ENCODE data around the gene FAHD2A.

Gene FAHD2A

DNA sequence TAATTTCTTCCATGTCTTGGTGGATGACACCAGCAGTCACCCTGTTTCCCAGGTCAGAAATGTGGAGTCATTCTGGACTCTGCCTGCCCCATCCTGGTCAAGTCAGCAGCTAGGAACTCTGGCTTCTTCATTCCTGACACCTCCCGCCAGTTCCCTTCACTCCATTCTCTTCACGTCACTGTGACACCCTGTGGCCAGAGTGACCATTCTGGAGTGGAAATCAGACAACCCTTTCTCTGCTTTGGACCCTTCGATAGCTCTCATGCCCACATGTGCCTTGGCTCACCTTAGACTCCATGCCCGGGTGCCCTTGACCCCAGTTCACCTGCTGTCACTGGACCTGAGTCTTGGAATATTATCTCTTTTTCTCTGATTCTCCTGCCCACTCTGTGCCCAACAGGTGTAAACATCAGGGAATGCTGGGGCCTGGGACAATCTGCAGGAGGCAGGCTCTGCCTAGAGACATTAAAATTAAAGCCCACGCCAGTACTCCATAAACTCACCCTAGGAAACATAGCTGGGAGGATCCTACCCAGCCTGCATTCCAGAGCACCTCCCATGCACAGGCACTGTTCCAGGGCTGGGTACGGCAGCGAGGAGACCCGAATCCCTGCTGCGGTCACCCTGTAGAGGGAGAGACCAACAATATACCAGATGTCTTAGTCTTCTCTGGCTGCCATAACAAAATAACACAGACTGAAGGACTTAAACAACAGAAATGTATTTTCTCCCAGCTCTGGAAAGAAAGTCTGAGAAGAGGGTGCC is 41.1 kb upstream of the FAHD2A start:
- Histone ChIP-seq H3K4me1 (ENCODE audit: control insufficient read depth, low read depth, low read length) (no peaks in the 10 kb centered on the region), H3K4me3 (ENCODE audit: low read length) (no peak overlapping the region), H3K9me3 (ENCODE audit: control insufficient read depth, low read depth, low read length) (no peaks in the 10 kb centered on the region), H3K9ac (ENCODE audit: low read length) (no peak overlapping the region), H3K36me3 (ENCODE audit: control insufficient read depth, low read depth, low read length) (no peaks in the 10 kb centered on the region), H3K27me3 (ENCODE audit: control insufficient read depth, insufficient read depth, low read length) (no peaks in the 10 kb centered on the region), H3K27ac (ENCODE audit: low read length) (no peak overlapping the region)

DNA sequence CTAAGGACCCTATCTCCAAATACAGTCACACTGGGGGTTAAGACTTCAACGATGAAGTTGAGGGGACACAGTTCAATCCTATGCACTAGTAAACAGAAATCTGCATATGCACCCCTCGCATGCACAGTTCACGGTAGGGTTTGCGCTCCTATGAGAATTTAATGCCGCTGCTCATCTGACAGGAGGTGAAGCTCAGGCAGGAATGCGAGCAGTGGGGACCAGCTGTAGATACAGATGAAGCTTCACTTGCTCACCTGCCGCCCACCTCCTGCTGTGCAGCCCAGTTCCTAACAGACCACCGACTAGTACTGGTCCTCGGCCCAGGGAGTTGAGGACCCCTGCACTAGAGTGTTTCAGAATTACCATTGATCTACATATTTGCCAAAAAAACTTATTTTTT is 40.0 kb upstream of the FAHD2A start:
- Histone ChIP-seq H3K27me3 (ENCODE audit: control insufficient read depth, insufficient read depth, low read length) (no peaks in the 10 kb centered on the region), H3K9ac (ENCODE audit: low read length) (no peak overlapping the region), H3K4me3 (ENCODE audit: low read length) (no peak overlapping the region), H3K36me3 (ENCODE audit: control insufficient read depth, low read depth, low read length) (no peaks in the 10 kb centered on the region), H3K9me3 (ENCODE audit: control insufficient read depth, low read depth, low read length) (no peaks in the 10 kb centered on the region), H3K27ac (ENCODE audit: low read length) (no peak overlapping the region), H3K4me1 (ENCODE audit: control insufficient read depth, low read depth, low read length) (no peaks in the 10 kb centered on the region)

DNA sequence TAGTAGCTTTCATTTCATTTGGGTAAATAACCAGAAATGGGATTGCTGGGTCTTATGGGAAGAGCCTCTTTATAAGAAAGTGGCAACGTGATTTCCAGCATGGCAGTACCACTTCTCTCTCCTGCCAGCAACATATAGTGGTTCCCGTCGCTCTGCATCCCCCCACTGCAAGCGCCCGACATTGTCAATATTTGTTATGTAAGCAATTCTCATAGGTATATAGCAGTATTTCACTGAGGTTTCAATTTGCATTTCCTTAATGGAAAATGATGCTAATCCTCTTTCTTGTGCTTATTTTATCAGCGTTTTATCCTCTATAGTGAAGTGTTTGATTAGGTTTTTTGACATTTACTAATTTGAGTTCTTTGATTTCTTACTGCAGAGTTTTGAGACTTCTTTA is 36.0 kb upstream of the FAHD2A start:
- Histone ChIP-seq H3K9me3 (ENCODE audit: control insufficient read depth, low read depth, low read length) (no peaks in the 10 kb centered on the region), H3K4me3 (ENCODE audit: low read length) (no peak overlapping the region), H3K36me3 (ENCODE audit: control insufficient read depth, low read depth, low read length) (no peaks in the 10 kb centered on the region), H3K9ac (ENCODE audit: low read length) (no peak overlapping the region), H3K27ac (ENCODE audit: low read length) (no peak overlapping the region), H3K27me3 (ENCODE audit: control insufficient read depth, insufficient read depth, low read length) (no peaks in the 10 kb centered on the region), H3K4me1 (ENCODE audit: control insufficient read depth, low read depth, low read length) (no peaks in the 10 kb centered on the region)

DNA sequence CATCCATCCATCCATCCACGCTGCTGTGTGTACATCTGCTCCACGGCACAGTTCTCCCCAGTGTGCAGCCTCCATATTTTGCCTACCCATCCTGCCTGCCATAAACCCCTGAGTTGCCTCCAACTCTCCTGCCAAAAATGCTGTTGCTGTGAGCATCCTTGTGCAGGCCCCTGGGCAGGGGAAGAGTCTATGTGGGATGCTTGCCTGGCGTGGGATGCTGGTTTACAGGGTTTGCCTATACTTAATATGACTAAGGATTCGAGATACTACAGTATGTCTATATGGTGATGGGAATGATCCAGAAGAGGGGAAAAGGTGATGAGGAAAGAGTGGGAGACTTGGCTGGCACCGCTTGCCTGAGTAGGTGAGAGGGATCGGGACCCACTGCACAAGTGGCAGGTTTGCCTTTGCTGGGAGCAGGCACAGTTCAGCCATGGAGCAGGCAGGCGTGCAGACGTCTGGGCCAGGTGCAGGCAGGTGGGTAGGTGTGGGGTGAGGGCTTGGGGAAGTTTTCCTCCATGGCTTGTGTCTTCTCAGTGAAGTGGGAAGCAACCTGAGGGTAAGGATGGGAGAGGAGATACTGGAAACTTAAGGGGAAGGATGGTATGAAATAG is 30.2 kb upstream of the FAHD2A start:
- no peak overlapping the region for H3K4me3 ChIP-seq (ENCODE audit: low read length)
- H3K27ac ChIP-seq (ENCODE audit: low read length), result no peak overlapping the region
- no peak overlapping the region for H3K9ac ChIP-seq (ENCODE audit: low read length)
- no peaks in the 10 kb centered on the region for H3K27me3 ChIP-seq (ENCODE audit: control insufficient read depth, insufficient read depth, low read length)
- no peaks in the 10 kb centered on the region for H3K4me1 ChIP-seq (ENCODE audit: control insufficient read depth, low read depth, low read length)
- no peaks in the 10 kb centered on the region for H3K36me3 ChIP-seq (ENCODE audit: control insufficient read depth, low read depth, low read length)
- H3K9me3 ChIP-seq (ENCODE audit: control insufficient read depth, low read depth, low read length), result no peaks in the 10 kb centered on the region

DNA sequence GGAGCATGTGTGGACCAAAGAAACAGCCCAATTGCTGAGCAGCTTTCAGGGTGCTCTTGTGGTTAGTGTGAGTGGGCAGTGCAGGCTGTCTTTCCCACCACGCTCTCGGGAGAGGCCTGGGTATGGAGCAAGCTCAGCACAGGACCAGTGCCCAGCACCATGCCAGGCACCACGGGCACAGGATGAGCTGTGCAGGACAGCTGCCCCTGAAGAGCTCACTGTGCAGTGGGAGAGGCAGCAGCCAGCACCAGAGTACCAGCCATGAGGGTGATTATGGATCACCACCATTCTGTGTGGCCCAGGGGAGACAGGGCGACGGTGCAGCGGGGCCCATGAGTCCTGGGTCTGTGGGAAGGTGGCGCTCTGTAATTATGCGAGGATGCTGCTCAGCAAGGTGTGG is 29.7 kb upstream of the FAHD2A start:
- Histone ChIP-seq H3K27me3 (ENCODE audit: control insufficient read depth, insufficient read depth, low read length) (no peaks in the 10 kb centered on the region), H3K4me1 (ENCODE audit: control insufficient read depth, low read depth, low read length) (no peaks in the 10 kb centered on the region), H3K9ac (ENCODE audit: low read length) (no peak overlapping the region), H3K27ac (ENCODE audit: low read length) (no peak overlapping the region), H3K4me3 (ENCODE audit: low read length) (no peak overlapping the region), H3K9me3 (ENCODE audit: control insufficient read depth, low read depth, low read length) (no peaks in the 10 kb centered on the region), H3K36me3 (ENCODE audit: control insufficient read depth, low read depth, low read length) (no peaks in the 10 kb centered on the region)

DNA sequence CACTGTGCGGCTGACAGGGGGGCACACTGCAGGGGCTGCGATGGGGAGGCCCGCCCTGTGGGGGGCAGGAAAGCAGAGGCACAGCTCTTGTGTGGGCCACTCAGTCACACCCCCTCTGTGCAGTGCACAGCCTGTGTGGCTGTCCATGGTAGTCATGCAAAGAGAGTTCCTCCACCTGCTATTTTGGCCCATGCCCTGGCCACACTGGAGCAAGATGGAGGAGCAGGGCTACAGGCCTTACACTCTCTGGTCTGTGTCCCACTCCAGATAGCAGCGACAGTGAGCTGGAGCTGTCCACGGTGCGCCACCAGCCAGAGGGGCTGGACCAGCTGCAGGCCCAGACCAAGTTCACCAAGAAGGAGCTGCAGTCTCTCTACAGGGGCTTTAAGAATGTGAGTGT is 28.5 kb upstream of the FAHD2A start:
- Histone ChIP-seq H3K9ac (ENCODE audit: low read length) (no peak overlapping the region), H3K27ac (ENCODE audit: low read length) (no peak overlapping the region), H3K4me1 (ENCODE audit: control insufficient read depth, low read depth, low read length) (no peaks in the 10 kb centered on the region), H3K9me3 (ENCODE audit: control insufficient read depth, low read depth, low read length) (no peaks in the 10 kb centered on the region), H3K36me3 (ENCODE audit: control insufficient read depth, low read depth, low read length) (no peaks in the 10 kb centered on the region), H3K27me3 (ENCODE audit: control insufficient read depth, insufficient read depth, low read length) (no peaks in the 10 kb centered on the region), H3K4me3 (ENCODE audit: low read length) (no peak overlapping the region)

DNA sequence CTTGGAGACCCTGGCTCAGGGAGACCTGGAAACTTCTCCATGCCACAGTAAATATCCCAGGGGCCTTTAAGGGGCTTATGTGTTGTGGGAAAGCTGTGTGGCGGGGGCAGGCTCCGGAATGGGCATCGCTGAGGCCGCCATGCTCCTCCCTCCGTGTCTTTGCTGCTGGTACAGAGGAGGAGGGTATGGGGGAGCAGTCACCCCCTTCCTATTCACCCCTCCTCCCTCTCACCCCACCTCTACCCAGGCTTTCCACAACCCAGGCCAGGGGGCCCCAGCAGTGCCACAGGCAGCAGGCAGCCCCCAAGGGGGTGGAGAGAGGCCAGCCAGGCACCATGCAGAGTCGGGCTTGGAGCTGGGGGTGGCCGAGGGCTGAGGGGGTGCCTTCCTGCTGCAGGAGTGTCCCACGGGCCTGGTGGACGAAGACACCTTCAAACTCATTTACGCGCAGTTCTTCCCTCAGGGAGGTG is 28.0 kb upstream of the FAHD2A start:
- no peaks in the 10 kb centered on the region for H3K36me3 ChIP-seq (ENCODE audit: control insufficient read depth, low read depth, low read length)
- H3K27me3 ChIP-seq (ENCODE audit: control insufficient read depth, insufficient read depth, low read length), result no peaks in the 10 kb centered on the region
- no peak overlapping the region for H3K27ac ChIP-seq (ENCODE audit: low read length)
- H3K4me3 ChIP-seq (ENCODE audit: low read length), result no peak overlapping the region
- no peaks in the 10 kb centered on the region for H3K9me3 ChIP-seq (ENCODE audit: control insufficient read depth, low read depth, low read length)
- H3K9ac ChIP-seq (ENCODE audit: low read length), result no peak overlapping the region
- H3K4me1 ChIP-seq (ENCODE audit: control insufficient read depth, low read depth, low read length), result no peaks in the 10 kb centered on the region

DNA sequence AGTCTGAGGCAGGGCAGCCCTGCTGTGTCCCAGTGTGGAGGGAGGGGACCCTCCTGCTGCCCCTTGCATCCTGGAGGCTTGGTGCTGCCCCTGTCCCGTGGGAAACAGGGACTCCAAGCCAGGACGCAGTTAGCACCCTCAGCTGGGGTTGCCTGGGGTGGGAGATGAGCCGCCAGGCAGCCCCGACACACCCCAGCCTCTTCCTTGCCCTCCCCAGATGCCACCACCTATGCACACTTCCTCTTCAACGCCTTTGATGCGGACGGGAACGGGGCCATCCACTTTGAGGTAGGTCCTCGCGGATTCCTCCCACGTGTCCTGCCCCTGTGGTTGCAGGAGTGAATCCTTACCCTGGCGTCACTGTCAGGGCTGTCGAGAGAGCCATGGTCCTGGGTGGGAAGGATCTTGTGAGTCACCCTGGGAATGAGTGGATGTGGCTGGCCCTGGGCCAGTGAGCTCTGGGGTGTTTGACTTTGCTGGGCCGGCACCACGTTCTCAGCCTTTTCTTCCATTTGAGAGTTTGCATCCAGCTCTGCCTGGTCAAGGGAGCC is 27.5 kb upstream of the FAHD2A start:
- no peak overlapping the region for H3K4me3 ChIP-seq (ENCODE audit: low read length)
- H3K27ac ChIP-seq (ENCODE audit: low read length), result no peak overlapping the region
- no peaks in the 10 kb centered on the region for H3K36me3 ChIP-seq (ENCODE audit: control insufficient read depth, low read depth, low read length)
- no peaks in the 10 kb centered on the region for H3K9me3 ChIP-seq (ENCODE audit: control insufficient read depth, low read depth, low read length)
- no peaks in the 10 kb centered on the region for H3K4me1 ChIP-seq (ENCODE audit: control insufficient read depth, low read depth, low read length)
- H3K9ac ChIP-seq (ENCODE audit: low read length), result no peak overlapping the region
- H3K27me3 ChIP-seq (ENCODE audit: control insufficient read depth, insufficient read depth, low read length), result no peaks in the 10 kb centered on the region

GRCh38 chr2:95375532-95376150 is 26.9 kb upstream of the FAHD2A start:
- Histone ChIP-seq H3K27me3 (ENCODE audit: control insufficient read depth, insufficient read depth, low read length) (no peaks in the 10 kb centered on the region), H3K9me3 (ENCODE audit: control insufficient read depth, low read depth, low read length) (no peaks in the 10 kb centered on the region)

GRCh38 chr2:95376311-95377215 is 25.9 kb upstream of the FAHD2A start:
- Histone ChIP-seq H3K4me3 (ENCODE audit: low read length) (no peak overlapping the region), H3K9ac (ENCODE audit: low read length) (no peak overlapping the region), H3K27me3 (ENCODE audit: control insufficient read depth, insufficient read depth, low read length) (no peaks in the 10 kb centered on the region), H3K27ac (ENCODE audit: low read length) (no peak overlapping the region), H3K9me3 (ENCODE audit: control insufficient read depth, low read depth, low read length) (no peaks in the 10 kb centered on the region), H3K36me3 (ENCODE audit: control insufficient read depth, low read depth, low read length) (no peaks in the 10 kb centered on the region), H3K4me1 (ENCODE audit: control insufficient read depth, low read depth, low read length) (no peaks in the 10 kb centered on the region)

More at GRCh38 chr2:95375532-95376150, 26.9 kb upstream of the FAHD2A start:
- no peak overlapping the region for H3K9ac ChIP-seq (ENCODE audit: low read length)
- no peaks in the 10 kb centered on the region for H3K4me1 ChIP-seq (ENCODE audit: control insufficient read depth, low read depth, low read length)
- no peaks in the 10 kb centered on the region for H3K36me3 ChIP-seq (ENCODE audit: control insufficient read depth, low read depth, low read length)
- no peak overlapping the region for H3K27ac ChIP-seq (ENCODE audit: low read length)
- H3K4me3 ChIP-seq (ENCODE audit: low read length), result no peak overlapping the region
